Hepatocyte (in vitro differentiated cells): ENCODE results near the gene CFLAR.

ENCODE experiments used
- CTCF ChIP-seq: fragments of 200-600 bp; sonication (generic); IDR thresholded peaks from 2 replicates; pipeline ENCODE4 v1.5.1; 2016; ENCODE audit warnings: antibody characterized with exemption, mild to moderate bottlenecking; ENCODE audit not compliant: poor library complexity
- EZH2 ChIP-seq: fragments of 200-600 bp; sonication (generic); IDR thresholded peaks from 2 replicates; pipeline ENCODE4 v1.6.1; 2016; ENCODE audit warnings: antibody characterized with exemption, mild to moderate bottlenecking, borderline replicate concordance
- EZH2phosphoT487 ChIP-seq: fragments of 200-600 bp; sonication (generic); IDR thresholded peaks from one replicate; pipeline ENCODE4 v1.6.1; 2018; ENCODE audit warnings: antibody characterized with exemption, mild to moderate bottlenecking, low read depth, moderate library complexity; ENCODE audit not compliant: unreplicated experiment, severe bottlenecking

GRCh38 chr2:201074996-201075395 is 41.0 kb upstream of the CFLAR start:
- TF ChIP-seq CTCF: no peak
- no peak for TF ChIP-seq EZH2phosphoT487
- no peak for TF ChIP-seq EZH2
